Measurements from ENCODE around the gene SLC37A1. TPM values are rescaled to one million over a fixed set of nuclear protein-coding genes. Genes with fewer than 3 reads are reported as not detected.

The SLC37A1 gene
- total RNA-seq, 1 experiment from 2014 or later, result 38.3 TPM

DNA sequence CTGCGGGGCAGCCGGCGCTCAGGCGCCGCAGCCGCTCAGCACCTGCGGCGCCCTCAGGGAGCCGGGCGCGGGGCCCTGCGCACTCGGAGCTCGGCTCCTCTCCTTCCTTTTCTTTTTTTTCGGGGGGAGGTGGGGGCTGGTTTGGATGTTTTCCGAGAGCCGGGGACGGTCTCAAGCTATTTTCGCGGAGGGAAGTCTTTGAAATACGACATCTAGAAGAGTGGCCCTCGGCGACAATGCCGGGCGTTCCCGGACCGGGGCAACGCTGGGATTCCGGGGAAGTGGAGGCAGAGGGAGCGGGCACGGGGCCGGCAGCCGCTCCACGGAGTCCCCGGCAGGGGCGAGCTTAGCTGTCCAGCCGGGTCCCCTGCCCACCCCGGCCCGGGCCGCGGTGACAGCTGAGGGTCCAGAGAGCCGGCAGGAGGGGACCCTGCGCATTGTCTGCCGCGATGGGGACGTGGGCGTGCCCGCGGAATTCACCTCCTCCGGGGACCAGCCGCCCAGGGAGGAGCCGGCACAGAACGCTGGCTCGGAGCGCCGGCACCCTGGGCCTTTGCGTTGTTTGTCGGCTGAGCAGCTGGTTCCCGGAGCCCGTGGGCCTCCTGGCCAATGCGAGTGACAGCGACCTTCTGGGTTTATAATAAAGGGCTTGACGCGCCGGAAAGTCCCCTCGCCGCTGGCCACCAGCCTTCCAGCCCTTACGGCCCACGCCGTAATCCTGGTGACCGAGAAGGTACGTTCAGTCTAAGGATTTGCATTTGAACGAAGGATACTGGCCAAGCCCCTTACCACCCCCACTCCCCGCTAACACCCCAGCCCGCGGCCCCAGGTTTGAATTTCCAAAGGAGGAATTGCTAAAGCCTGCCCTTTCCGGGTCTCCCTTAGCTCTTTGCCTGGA is 582 bp downstream of the SLC37A1 start:
- H3K27me3 ChIP-seq (ENCODE audit: low read length), result no peaks in the 10 kb centered on the region
- DNase-seq (peak; percentile 44), ATAC-seq (peak; percentile 37)
- peak overlapping the region; percentile 86 for H3K9ac ChIP-seq (ENCODE audit: low read length)
- H3K27ac ChIP-seq (ENCODE audit: low read length), result peak overlapping the region; percentile 92
- peaks cover 49% of the 10 kb centered on the region for H3K79me2 ChIP-seq (ENCODE audit: low read length)
- H4K20me1 ChIP-seq (ENCODE audit: low read length), result no peaks in the 10 kb centered on the region
- H2AFZ ChIP-seq (ENCODE audit: low read length), result peak overlapping the region; percentile 86
- peaks cover 44% of the 10 kb centered on the region for H3K4me1 ChIP-seq (ENCODE audit: insufficient read depth, low read length)
- no TSS peak for BruUV-seq (replicated peaks)
- peaks cover 8% of the 10 kb centered on the region for H3K36me3 ChIP-seq (ENCODE audit: low read depth, low read length)
- intact Hi-C loops (cut with micrococcal nuclease), result loop anchor here (2.0 kb wide), 1 partner anchor 17 kb away; the partner anchor contains the start of gene RSPH1
- H3K9me2 ChIP-seq (replicated peaks; ENCODE audit: low read length), result no peaks in the 10 kb centered on the region
- ChIA-PET CTCF (interaction anchor here (1.9 kb wide), 1 partner anchor 47 kb away, joined by 7 read pairs; no protein-coding TSS in a partner anchor), POLR2A (ENCODE audit: unreplicated experiment) (interaction anchor here (0.6 to 0.9 kb wide), 3 partner anchors 9 to 605 kb away, joined by 3 to 5 read pairs (median 3); no protein-coding TSS in a partner anchor)
- peak overlapping the region; percentile 83 for H3K4me3 ChIP-seq (ENCODE audit: low read length)
- peak overlapping the region; percentile 96 for H3K4me2 ChIP-seq (ENCODE audit: low read length)
- peaks cover 5% of the 10 kb centered on the region for H3F3A ChIP-seq (ENCODE audit: low read length, unreplicated experiment)
- TF ChIP-seq EZH2phosphoT487 (IDR thresholded peaks at IDR 0.05; ENCODE audit: borderline replicate concordance, low read length) (no peak), EZH2 (IDR thresholded peaks at IDR 0.05; ENCODE audit: low read length, unreplicated experiment) (no peak)
- TF ChIP-seq, protein P1, sequence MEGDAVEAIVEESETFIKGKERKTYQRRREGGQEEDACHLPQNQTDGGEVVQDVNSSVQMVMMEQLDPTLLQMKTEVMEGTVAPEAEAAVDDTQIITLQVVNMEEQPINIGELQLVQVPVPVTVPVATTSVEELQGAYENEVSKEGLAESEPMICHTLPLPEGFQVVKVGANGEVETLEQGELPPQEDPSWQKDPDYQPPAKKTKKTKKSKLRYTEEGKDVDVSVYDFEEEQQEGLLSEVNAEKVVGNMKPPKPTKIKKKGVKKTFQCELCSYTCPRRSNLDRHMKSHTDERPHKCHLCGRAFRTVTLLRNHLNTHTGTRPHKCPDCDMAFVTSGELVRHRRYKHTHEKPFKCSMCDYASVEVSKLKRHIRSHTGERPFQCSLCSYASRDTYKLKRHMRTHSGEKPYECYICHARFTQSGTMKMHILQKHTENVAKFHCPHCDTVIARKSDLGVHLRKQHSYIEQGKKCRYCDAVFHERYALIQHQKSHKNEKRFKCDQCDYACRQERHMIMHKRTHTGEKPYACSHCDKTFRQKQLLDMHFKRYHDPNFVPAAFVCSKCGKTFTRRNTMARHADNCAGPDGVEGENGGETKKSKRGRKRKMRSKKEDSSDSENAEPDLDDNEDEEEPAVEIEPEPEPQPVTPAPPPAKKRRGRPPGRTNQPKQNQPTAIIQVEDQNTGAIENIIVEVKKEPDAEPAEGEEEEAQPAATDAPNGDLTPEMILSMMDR (conservative IDR thresholded peaks at IDR 0.05; ENCODE audit: low read depth, low read length), result no peak
- H3K9me3 ChIP-seq (ENCODE audit: low read length), result no peaks in the 10 kb centered on the region

DNA sequence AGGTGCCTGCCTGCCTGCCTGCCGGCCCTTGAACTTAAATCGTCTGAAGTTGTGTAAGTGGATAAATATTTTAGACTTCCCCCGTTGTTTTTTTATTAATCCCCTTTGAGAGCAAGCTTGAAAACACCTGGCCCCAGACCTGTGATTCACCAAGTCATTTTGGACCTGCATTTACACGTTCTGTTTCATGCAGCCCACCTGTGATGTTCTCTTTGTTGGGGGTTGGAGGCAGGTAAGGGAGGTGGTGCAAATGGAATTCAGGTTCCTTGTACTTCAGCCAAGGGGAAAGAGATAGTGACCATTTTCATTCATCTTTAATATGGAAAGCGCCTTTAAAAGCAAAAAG is 1.2 kb downstream of the SLC37A1 start:
- peak overlapping the region; percentile 86 for H3K9ac ChIP-seq (ENCODE audit: low read length)
- H3K79me2 ChIP-seq (ENCODE audit: low read length), result peaks cover 55% of the 10 kb centered on the region
- no peak for ATAC-seq
- DNase-seq, result peak; percentile 37
- H3F3A ChIP-seq (ENCODE audit: low read length, unreplicated experiment), result peaks cover 5% of the 10 kb centered on the region
- peaks cover 44% of the 10 kb centered on the region for H3K4me1 ChIP-seq (ENCODE audit: insufficient read depth, low read length)
- H3K9me3 ChIP-seq (ENCODE audit: low read length), result no peaks in the 10 kb centered on the region
- H3K36me3 ChIP-seq (ENCODE audit: low read depth, low read length), result peaks cover 14% of the 10 kb centered on the region
- TF ChIP-seq EZH2 (IDR thresholded peaks at IDR 0.05; ENCODE audit: low read length, unreplicated experiment), result no peak
- TF ChIP-seq, protein P1 (conservative IDR thresholded peaks at IDR 0.05; ENCODE audit: low read depth, low read length), result no peak
- no peak for TF ChIP-seq EZH2phosphoT487 (IDR thresholded peaks at IDR 0.05; ENCODE audit: borderline replicate concordance, low read length)
- peak overlapping the region; percentile 96 for H3K4me2 ChIP-seq (ENCODE audit: low read length)
- ChIA-PET CTCF (interaction anchor here (1.9 kb wide), 1 partner anchor 48 kb away, joined by 7 read pairs; no protein-coding TSS in a partner anchor), POLR2A (ENCODE audit: unreplicated experiment) (interaction anchor here (0.7 to 0.9 kb wide), 2 partner anchors 416 to 606 kb away, joined by 3 to 5 read pairs; no protein-coding TSS in a partner anchor)
- H2AFZ ChIP-seq (ENCODE audit: low read length), result peak overlapping the region; percentile 86
- intact Hi-C loops (cut with micrococcal nuclease), result loop anchor here (2.0 to 5.0 kb wide), 2 partner anchors 18 to 113 kb away; partner anchors contain the start of genes RSPH1 and UBASH3A
- TSS peak; percentile 42 for BruUV-seq (replicated peaks)
- no peaks in the 10 kb centered on the region for H4K20me1 ChIP-seq (ENCODE audit: low read length)
- peak overlapping the region; percentile 92 for H3K27ac ChIP-seq (ENCODE audit: low read length)
- H3K9me2 ChIP-seq (replicated peaks; ENCODE audit: low read length), result no peaks in the 10 kb centered on the region
- peak overlapping the region; percentile 83 for H3K4me3 ChIP-seq (ENCODE audit: low read length)
- no peaks in the 10 kb centered on the region for H3K27me3 ChIP-seq (ENCODE audit: low read length)
